Measurements from ENCODE around the gene NELFCD.

The NELFCD gene

GRCh38 chr20:59015812-59016711, 35.0 kb downstream of the NELFCD start:
- no peak for DNase-seq (ENCODE audit: extremely low spot score)
- ChIA-PET CTCF (no interaction called here), POLR2A (interaction anchor here (0.6 to 2.0 kb wide), 2 partner anchors 16 to 1041 kb away, joined by 3 to 8 read pairs; partner anchors contain the start of gene ATP5F1E)
- no peak for TF ChIP-seq TARDBP (IDR thresholded peaks at IDR 0.05)
- no peak for TF ChIP-seq PKNOX1 (IDR thresholded peaks at IDR 0.05)
- no peak for TF ChIP-seq FOXA1 (IDR thresholded peaks at IDR 0.05)
- TF ChIP-seq L3MBTL2 (conservative IDR thresholded peaks at IDR 0.05): no peak
- TF ChIP-seq ZNF384 (IDR thresholded peaks at IDR 0.05): no peak
- TF ChIP-seq FOXM1 (IDR thresholded peaks at IDR 0.05; ENCODE audit: borderline replicate concordance): no peak
- no peak for TF ChIP-seq SUZ12 (IDR thresholded peaks at IDR 0.05)
- TF ChIP-seq FOXK2 (IDR thresholded peaks at IDR 0.05): no peak
- no peak for TF ChIP-seq LEF1 (IDR thresholded peaks at IDR 0.05; ENCODE audit: borderline replicate concordance)
- no peak for TF ChIP-seq CTBP1 (IDR thresholded peaks at IDR 0.05; ENCODE audit: borderline replicate concordance)
- TF ChIP-seq ARNT (IDR thresholded peaks at IDR 0.05): no peak
- no peak for TF ChIP-seq BHLHE40 (IDR thresholded peaks at IDR 0.05; ENCODE audit: borderline replicate concordance)
- no peak for TF ChIP-seq SP1 (IDR thresholded peaks at IDR 0.05)
- TF ChIP-seq NFRKB (IDR thresholded peaks at IDR 0.05): no peak
- TF ChIP-seq HDGF (IDR thresholded peaks at IDR 0.05; ENCODE audit: borderline replicate concordance): no peak
- no peak for TF ChIP-seq ELF4 (IDR thresholded peaks at IDR 0.05)

GRCh38 chr20:59016795-59017492, 35.9 kb downstream of the NELFCD start:
- ChIA-PET CTCF (no interaction called here), POLR2A (interaction anchor here (2.0 kb wide), 1 partner anchor 15 kb away, joined by 8 read pairs; the partner anchor contains the start of gene ATP5F1E)
- TF ChIP-seq SUZ12 (IDR thresholded peaks at IDR 0.05) (no peak), TARDBP (IDR thresholded peaks at IDR 0.05) (no peak), BHLHE40 (IDR thresholded peaks at IDR 0.05; ENCODE audit: borderline replicate concordance) (no peak), PKNOX1 (IDR thresholded peaks at IDR 0.05) (no peak), HDGF (IDR thresholded peaks at IDR 0.05; ENCODE audit: borderline replicate concordance) (no peak), NFRKB (IDR thresholded peaks at IDR 0.05) (no peak), FOXK2 (IDR thresholded peaks at IDR 0.05) (no peak), L3MBTL2 (conservative IDR thresholded peaks at IDR 0.05) (no peak), CTBP1 (IDR thresholded peaks at IDR 0.05; ENCODE audit: borderline replicate concordance) (no peak), FOXM1 (IDR thresholded peaks at IDR 0.05; ENCODE audit: borderline replicate concordance) (no peak), LEF1 (IDR thresholded peaks at IDR 0.05; ENCODE audit: borderline replicate concordance) (no peak), ARNT (IDR thresholded peaks at IDR 0.05) (no peak), FOXA1 (IDR thresholded peaks at IDR 0.05) (no peak)
- DNase-seq (ENCODE audit: extremely low spot score): no peak

- no peak for TF ChIP-seq NFRKB (IDR thresholded peaks at IDR 0.05)
- no peak for TF ChIP-seq ELF4 (IDR thresholded peaks at IDR 0.05)
- TF ChIP-seq SUZ12 (IDR thresholded peaks at IDR 0.05): no peak
- no peak for TF ChIP-seq FOXK2 (IDR thresholded peaks at IDR 0.05)
- TF ChIP-seq LEF1 (IDR thresholded peaks at IDR 0.05; ENCODE audit: borderline replicate concordance): no peak
- no peak for TF ChIP-seq PKNOX1 (IDR thresholded peaks at IDR 0.05)
- CTCF ChIA-PET: no interaction called here
- DNase-seq (ENCODE audit: extremely low spot score): no peak
- POLR2A ChIA-PET: interaction anchor here (2.0 kb wide), 1 partner anchor 15 kb away, joined by 8 read pairs; the partner anchor contains the start of gene ATP5F1E
Measured at GRCh38 chr20:59017493-59018231, 36.6 kb downstream of the NELFCD start.

GRCh38 chr20:59018817-59019216, 37.8 kb downstream of the NELFCD start:
- POLR2A ChIA-PET: no interaction called here

More at GRCh38 chr20:59018817-59019216, 37.8 kb downstream of the NELFCD start:
- TF ChIP-seq FOXA1 (IDR thresholded peaks at IDR 0.05): no peak
- no peak for TF ChIP-seq BHLHE40 (IDR thresholded peaks at IDR 0.05; ENCODE audit: borderline replicate concordance)
- no peak for TF ChIP-seq FOXM1 (IDR thresholded peaks at IDR 0.05; ENCODE audit: borderline replicate concordance)
- no peak for TF ChIP-seq LEF1 (IDR thresholded peaks at IDR 0.05; ENCODE audit: borderline replicate concordance)
- no peak for TF ChIP-seq HDGF (IDR thresholded peaks at IDR 0.05; ENCODE audit: borderline replicate concordance)
- no peak for TF ChIP-seq SP1 (IDR thresholded peaks at IDR 0.05)
- TF ChIP-seq CTBP1 (IDR thresholded peaks at IDR 0.05; ENCODE audit: borderline replicate concordance): no peak
- no peak for TF ChIP-seq SUZ12 (IDR thresholded peaks at IDR 0.05)
- no peak for TF ChIP-seq TARDBP (IDR thresholded peaks at IDR 0.05)
- no peak for TF ChIP-seq NFRKB (IDR thresholded peaks at IDR 0.05)
- TF ChIP-seq ELF4 (IDR thresholded peaks at IDR 0.05): no peak
- no peak for TF ChIP-seq ARNT (IDR thresholded peaks at IDR 0.05)
- no peak for TF ChIP-seq ZNF384 (IDR thresholded peaks at IDR 0.05)
- TF ChIP-seq PKNOX1 (IDR thresholded peaks at IDR 0.05): no peak
- TF ChIP-seq L3MBTL2 (conservative IDR thresholded peaks at IDR 0.05): no peak
- TF ChIP-seq FOXK2 (IDR thresholded peaks at IDR 0.05): no peak
- CTCF ChIA-PET: no interaction called here
- DNase-seq (ENCODE audit: extremely low spot score): no peak

Data from HEK293T (cell line).